HEK293 (cell line): ENCODE results near the gene SELENOO.

ENCODE experiments used
- CTCF ChIA-PET: fragments of 350-600 bp; formaldehyde crosslinking; extraction: SDS; loops from one replicate; lab custom pipeline; 2021; ENCODE audit warnings: antibody characterized with exemption; lab: Yijun Ruan, JAX
- POLR2A ChIA-PET: fragments of 300-600 bp; formaldehyde crosslinking; extraction: SDS; loops from one replicate; lab custom pipeline; 2020; ENCODE audit warnings: antibody characterized with exemption, inconsistent platforms; lab: Yijun Ruan, JAX
- H3K27ac ChIP-seq: fragments of 200-500 bp; sonication (Bioruptor generic); 2 replicates; pipeline ENCODE4 v1.5.1; 2014; ENCODE audit warnings: low read depth, low read length, control low read depth, inconsistent platforms; ENCODE audit errors: extremely low read depth
- H3K36me3 ChIP-seq, 2 experiments: fragments of 200-500 bp in 1 of 2; sonication (Bioruptor generic) in 1 of 2; 1 replicate in 1 of 2; 2 replicates in 1 of 2; pipeline ENCODE4 v1.5.1; 2014 to 2017; ENCODE audit warnings: inconsistent platforms in 2 of 2, low read length in 2 of 2; ENCODE audit not compliant: control insufficient read depth in 2 of 2, insufficient read depth in 1 of 2
- H3K4me1 ChIP-seq: fragments of 200-500 bp; sonication (Bioruptor generic); 2 replicates; pipeline ENCODE4 v1.5.1; 2014; ENCODE audit warnings: mild to moderate bottlenecking, low read length, inconsistent platforms; ENCODE audit not compliant: control insufficient read depth, insufficient read depth
- H3K4me3 ChIP-seq: 2 replicates; pipeline ENCODE4 v1.5.1; 2011; ENCODE audit warnings: low read depth, mild to moderate bottlenecking, control low read depth, low read length, moderate library complexity
- H3K9me3 ChIP-seq: fragments of 200-500 bp; sonication (Bioruptor generic); 2 replicates; pipeline ENCODE4 v1.5.1; 2014; ENCODE audit warnings: low read depth, low read length, inconsistent platforms; ENCODE audit not compliant: control insufficient read depth, insufficient read depth
- EGR2 ChIP-seq: fragments of 450-650 bp; formaldehyde crosslinking; IDR thresholded peaks from 2 replicates; pipeline ENCODE4 v1.5.1; 2016; ENCODE audit warnings: low read depth, missing biosample characterization, missing genetic modification characterization
- GLIS1 ChIP-seq: fragments of 450-650 bp; formaldehyde crosslinking; IDR thresholded peaks from 2 replicates; pipeline ENCODE4 v1.5.1; 2016; ENCODE audit warnings: missing biosample characterization, missing genetic modification characterization
- GLIS2 ChIP-seq: fragments of 450-650 bp; formaldehyde crosslinking; IDR thresholded peaks from 2 replicates; pipeline ENCODE4 v1.5.1; 2016; ENCODE audit warnings: missing biosample characterization, missing genetic modification characterization
- KLF1 ChIP-seq: fragments of 450-650 bp; formaldehyde crosslinking; IDR thresholded peaks from 2 replicates; pipeline ENCODE4 v1.5.1; 2016; ENCODE audit warnings: missing biosample characterization, missing genetic modification characterization
- ZFHX2 ChIP-seq: fragments of 450-650 bp; formaldehyde crosslinking; conservative IDR thresholded peaks from 2 replicates; pipeline ENCODE4 v1.5.1; 2016; ENCODE audit warnings: missing biosample characterization, missing genetic modification characterization
- ZFP41 ChIP-seq: fragments of 450-650 bp; formaldehyde crosslinking; IDR thresholded peaks from 2 replicates; pipeline ENCODE4 v1.5.1; 2016; ENCODE audit warnings: missing biosample characterization, missing genetic modification characterization, borderline replicate concordance
- ZNF133 ChIP-seq: fragments of 450-650 bp; formaldehyde crosslinking; IDR thresholded peaks from 2 replicates; pipeline ENCODE4 v1.5.1; 2016; ENCODE audit warnings: missing biosample characterization, missing genetic modification characterization
- ZNF24 ChIP-seq: fragments of 450-650 bp; formaldehyde crosslinking; IDR thresholded peaks from 2 replicates; pipeline ENCODE4 v1.5.1; 2016; ENCODE audit warnings: missing biosample characterization, missing genetic modification characterization
- ZNF274 ChIP-seq, 2 experiments: fragments of 200-500 bp in 1 of 2; fragments of 450-650 bp in 1 of 2; sonication (Bioruptor generic) in 1 of 2; formaldehyde crosslinking in 1 of 2; IDR thresholded peaks; 2 replicates each; pipeline versions ENCODE4 v1.5.1 to v1.6.1; 2014 to 2016; ENCODE audit warnings: borderline replicate concordance in 1 of 2, inconsistent platforms in 1 of 2, low read length in 1 of 2, missing biosample characterization in 1 of 2, missing genetic modification characterization in 1 of 2
- ZNF341 ChIP-seq: fragments of 450-650 bp; formaldehyde crosslinking; IDR thresholded peaks from 2 replicates; pipeline ENCODE4; 2016; ENCODE audit warnings: low read depth, missing biosample characterization, missing genetic modification characterization
- ZNF747 ChIP-seq: fragments of 450-650 bp; formaldehyde crosslinking; IDR thresholded peaks from 2 replicates; pipeline ENCODE4 v1.5.1; 2016; ENCODE audit warnings: missing biosample characterization, missing genetic modification characterization
- TF ChIP-seq, protein P1 (sequence below): fragments of 450-650 bp; formaldehyde crosslinking; optimal IDR thresholded peaks from 2 replicates; pipeline ENCODE3; 2016; ENCODE audit warnings: missing biosample characterization, mild to moderate bottlenecking, missing genetic modification characterization
- TF ChIP-seq, protein P2 (sequence below): fragments of 450-650 bp; formaldehyde crosslinking; IDR thresholded peaks from 2 replicates; pipeline ENCODE4 v1.5.1; 2016; ENCODE audit warnings: missing biosample characterization, missing genetic modification characterization
- TF ChIP-seq, protein P3 (sequence below): fragments of 450-650 bp; formaldehyde crosslinking; IDR thresholded peaks from 2 replicates; pipeline ENCODE4 v1.5.1; 2016; ENCODE audit warnings: missing biosample characterization, missing genetic modification characterization, borderline replicate concordance

The SELENOO gene

DNA sequence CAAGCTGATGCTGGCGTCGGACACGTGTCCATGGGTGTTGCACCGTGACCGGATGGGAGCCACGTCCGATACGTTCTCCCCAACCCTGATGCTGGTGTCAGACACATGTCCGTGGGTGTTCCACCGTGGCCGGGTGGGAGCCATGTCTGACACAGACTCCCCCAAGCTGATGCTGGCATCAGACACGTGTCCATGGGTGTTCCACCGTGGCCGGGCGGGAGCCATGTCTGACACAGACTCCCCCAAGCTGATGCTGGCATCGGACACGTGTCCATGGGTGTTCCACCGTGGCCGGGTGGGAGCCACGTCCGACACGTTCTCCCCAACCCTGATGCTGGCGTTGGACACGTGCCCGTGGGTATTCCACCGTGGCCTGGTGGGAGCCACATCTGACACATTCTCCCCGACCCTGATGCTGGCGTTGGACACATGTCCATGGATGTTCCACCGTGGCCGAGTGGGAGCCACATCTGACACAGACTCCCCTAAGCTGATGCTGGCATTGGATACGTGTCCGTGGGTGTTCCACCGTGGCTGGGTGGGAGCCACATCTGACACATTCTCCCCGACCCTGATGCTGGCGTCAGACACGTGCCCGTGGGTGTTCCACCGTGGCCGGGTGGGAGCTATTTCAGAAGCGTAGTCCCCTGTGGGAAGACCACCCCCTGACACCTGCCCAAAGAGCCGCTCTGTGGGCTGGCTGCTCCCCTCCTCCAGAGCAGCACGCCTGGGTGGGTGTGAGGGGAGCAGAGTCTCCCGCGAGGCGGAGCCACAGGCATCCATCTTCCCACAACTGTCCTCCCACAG is 20.0 kb downstream of the SELENOO start:
- Histone ChIP-seq H3K36me3 (peaks cover 17 to 98% of the 10 kb centered on the region in 2 experiments), H3K27ac (no peak overlapping the region)
- TF ChIP-seq, protein P1, sequence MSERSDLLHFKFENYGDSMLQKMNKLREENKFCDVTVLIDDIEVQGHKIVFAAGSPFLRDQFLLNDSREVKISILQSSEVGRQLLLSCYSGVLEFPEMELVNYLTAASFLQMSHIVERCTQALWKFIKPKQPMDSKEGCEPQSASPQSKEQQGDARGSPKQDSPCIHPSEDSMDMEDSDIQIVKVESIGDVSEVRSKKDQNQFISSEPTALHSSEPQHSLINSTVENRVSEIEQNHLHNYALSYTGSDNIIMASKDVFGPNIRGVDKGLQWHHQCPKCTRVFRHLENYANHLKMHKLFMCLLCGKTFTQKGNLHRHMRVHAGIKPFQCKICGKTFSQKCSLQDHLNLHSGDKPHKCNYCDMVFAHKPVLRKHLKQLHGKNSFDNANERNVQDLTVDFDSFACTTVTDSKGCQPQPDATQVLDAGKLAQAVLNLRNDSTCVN, result no peak
- no peak for TF ChIP-seq GLIS1 (tag by site-specific recombination)
- TF ChIP-seq ZNF274 (IDR thresholded peaks at IDR 0.05; ENCODE audit: low read length), result no peak
- TF ChIP-seq ZNF274 (tag by site-specific recombination; IDR thresholded peaks at IDR 0.05; ENCODE audit: borderline replicate concordance), result no peak
- TF ChIP-seq ZFP41 (tag by site-specific recombination), result no peak
- TF ChIP-seq EGR2 (tag by site-specific recombination), result peak; percentile 80
- TF ChIP-seq ZNF133 (tag by site-specific recombination), result no peak
- peak; percentile 74 for TF ChIP-seq ZFHX2 (tag by site-specific recombination)
- TF ChIP-seq, protein P2, sequence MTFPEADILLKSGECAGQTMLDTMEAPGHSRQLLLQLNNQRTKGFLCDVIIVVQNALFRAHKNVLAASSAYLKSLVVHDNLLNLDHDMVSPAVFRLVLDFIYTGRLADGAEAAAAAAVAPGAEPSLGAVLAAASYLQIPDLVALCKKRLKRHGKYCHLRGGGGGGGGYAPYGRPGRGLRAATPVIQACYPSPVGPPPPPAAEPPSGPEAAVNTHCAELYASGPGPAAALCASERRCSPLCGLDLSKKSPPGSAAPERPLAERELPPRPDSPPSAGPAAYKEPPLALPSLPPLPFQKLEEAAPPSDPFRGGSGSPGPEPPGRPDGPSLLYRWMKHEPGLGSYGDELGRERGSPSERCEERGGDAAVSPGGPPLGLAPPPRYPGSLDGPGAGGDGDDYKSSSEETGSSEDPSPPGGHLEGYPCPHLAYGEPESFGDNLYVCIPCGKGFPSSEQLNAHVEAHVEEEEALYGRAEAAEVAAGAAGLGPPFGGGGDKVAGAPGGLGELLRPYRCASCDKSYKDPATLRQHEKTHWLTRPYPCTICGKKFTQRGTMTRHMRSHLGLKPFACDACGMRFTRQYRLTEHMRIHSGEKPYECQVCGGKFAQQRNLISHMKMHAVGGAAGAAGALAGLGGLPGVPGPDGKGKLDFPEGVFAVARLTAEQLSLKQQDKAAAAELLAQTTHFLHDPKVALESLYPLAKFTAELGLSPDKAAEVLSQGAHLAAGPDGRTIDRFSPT (tag by site-specific recombination), result no peak
- TF ChIP-seq, all 188 proteins: peak for 2
- ChIA-PET CTCF (interaction anchor here (0.6 kb wide), 1 partner anchor 18 kb away, joined by 4 read pairs; no protein-coding TSS in a partner anchor), POLR2A (no interaction called here)
- no peak overlapping the region for H3K4me3 ChIP-seq
- peaks cover 2% of the 10 kb centered on the region; the same call in 1 of the 2 replicates for H3K4me1 ChIP-seq
- no peaks in the 10 kb centered on the region for H3K9me3 ChIP-seq

DNA sequence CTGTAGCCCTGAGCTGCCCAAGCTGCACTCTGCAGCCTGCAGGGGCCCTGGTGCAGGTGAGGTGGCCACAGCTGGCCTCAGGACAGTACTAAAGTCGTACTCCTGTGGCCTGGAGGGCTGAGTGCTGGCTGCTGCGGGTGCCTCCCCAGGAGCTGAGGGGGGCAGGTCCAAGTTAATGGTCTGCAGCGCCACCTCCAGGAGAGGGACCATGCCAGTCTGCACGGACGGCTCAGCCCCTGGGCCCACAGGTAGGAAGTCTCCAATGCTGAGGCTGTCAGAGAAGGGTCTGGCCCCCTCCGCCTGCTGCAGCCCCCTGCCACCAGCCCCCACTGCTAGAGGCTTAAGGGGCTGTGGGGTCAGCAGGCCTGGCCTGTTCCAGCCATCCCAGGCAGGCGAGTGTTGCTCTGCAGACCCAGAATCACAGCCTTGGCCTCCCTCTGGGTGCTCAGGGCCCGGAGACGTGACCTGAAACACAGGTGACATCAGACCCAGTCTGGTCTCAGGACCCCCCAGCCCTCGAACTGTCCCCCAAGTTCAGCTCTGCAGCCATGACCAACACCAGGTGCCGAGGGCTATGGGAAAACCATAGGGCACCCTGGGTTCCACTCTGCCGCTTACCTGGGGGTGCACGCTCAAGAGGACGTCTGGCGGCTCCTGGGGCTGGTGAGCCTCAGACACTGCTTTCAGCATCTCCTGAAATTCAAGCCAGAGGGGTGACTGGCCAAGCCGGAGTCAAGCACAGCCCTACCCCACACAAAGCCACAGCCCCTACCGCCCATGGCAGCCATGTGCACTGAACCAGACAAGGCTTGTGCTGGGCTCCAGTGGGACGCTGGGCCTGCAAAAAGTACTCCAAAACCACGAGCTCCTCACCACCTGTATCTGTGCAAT is 20.8 kb downstream of the SELENOO start:
- Histone ChIP-seq H3K27ac (no peak overlapping the region), H3K4me3 (no peak overlapping the region), H3K9me3 (no peaks in the 10 kb centered on the region), H3K4me1 (peaks cover 2% of the 10 kb centered on the region; the same call in 1 of the 2 replicates), H3K36me3 (peaks cover 17 to 96% of the 10 kb centered on the region in 2 experiments)
- ChIA-PET POLR2A (no interaction called here), CTCF (interaction anchor here (0.5 to 1.4 kb wide), 5 partner anchors 12 to 456 kb away, joined by 3 to 5 read pairs (median 3); no protein-coding TSS in a partner anchor)
- TF ChIP-seq GLIS2 (tag by site-specific recombination) (0 out of 2 replicates have a peak, but pooled peaks have one; percentile 16), ZNF24 (tag by site-specific recombination) (no peak), KLF1 (tag by site-specific recombination) (no peak), ZNF747 (tag by site-specific recombination) (no peak), ZNF341 (tag by site-specific recombination) (no peak)
- TF ChIP-seq, protein P3, sequence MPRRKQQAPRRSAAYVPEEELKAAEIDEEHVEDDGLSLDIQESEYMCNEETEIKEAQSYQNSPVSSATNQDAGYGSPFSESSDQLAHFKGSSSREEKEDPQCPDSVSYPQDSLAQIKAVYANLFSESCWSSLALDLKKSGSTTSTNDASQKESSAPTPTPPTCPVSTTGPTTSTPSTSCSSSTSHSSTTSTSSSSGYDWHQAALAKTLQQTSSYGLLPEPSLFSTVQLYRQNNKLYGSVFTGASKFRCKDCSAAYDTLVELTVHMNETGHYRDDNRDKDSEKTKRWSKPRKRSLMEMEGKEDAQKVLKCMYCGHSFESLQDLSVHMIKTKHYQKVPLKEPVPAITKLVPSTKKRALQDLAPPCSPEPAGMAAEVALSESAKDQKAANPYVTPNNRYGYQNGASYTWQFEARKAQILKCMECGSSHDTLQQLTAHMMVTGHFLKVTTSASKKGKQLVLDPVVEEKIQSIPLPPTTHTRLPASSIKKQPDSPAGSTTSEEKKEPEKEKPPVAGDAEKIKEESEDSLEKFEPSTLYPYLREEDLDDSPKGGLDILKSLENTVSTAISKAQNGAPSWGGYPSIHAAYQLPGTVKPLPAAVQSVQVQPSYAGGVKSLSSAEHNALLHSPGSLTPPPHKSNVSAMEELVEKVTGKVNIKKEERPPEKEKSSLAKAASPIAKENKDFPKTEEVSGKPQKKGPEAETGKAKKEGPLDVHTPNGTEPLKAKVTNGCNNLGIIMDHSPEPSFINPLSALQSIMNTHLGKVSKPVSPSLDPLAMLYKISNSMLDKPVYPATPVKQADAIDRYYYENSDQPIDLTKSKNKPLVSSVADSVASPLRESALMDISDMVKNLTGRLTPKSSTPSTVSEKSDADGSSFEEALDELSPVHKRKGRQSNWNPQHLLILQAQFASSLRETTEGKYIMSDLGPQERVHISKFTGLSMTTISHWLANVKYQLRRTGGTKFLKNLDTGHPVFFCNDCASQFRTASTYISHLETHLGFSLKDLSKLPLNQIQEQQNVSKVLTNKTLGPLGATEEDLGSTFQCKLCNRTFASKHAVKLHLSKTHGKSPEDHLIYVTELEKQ (tag by site-specific recombination), result no peak
